NCI-H510A treated with DMSO at 0.1 percent for 48 hours (cell line): ENCODE data around the gene PTPRE.

Source experiments
- DNase-seq: peaks from one replicate; lab custom pipeline; 2025; lab: John Stamatoyannopoulos, UW

Gene PTPRE

DNA sequence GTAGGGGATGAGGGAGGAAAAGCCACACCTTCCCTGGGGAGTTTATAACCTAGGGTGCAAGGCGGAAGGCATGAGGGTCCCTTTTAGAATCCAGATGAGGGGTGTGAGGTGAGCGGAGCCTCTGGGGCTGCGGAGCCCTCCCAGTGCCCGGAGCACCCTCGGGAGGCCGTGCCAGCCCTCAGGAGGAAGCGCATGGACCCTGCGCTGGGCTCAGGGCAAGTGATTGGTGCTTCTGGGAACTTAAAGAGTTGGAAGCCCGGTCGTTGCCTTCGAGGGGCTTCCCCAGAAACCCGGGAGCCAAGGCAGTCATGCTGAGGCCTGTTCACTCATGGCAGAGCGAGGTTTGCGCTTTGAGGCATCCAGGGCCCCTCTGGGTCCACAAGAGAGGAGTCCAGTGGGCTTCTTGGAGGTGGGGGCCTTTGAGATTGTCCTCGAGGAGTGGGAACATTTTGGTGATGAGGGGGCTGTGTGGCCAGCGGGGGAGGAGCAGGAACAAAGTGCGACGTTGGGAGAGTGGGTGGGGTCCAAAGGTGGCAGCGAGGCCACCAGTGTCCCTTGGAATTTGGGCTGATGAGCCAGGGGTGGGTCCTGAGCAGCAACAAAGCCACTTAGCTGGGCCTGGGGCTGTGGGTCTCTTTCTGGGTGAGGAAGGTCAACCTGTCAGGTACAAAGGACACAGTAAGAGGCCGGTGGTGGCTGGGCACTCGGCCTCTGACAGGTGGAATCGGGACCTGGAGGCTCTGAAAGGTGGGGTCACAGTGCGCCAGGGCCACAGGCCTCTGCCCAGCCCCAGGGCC is 139.5 kb downstream of the PTPRE start:
- no peak for DNase-seq

DNA sequence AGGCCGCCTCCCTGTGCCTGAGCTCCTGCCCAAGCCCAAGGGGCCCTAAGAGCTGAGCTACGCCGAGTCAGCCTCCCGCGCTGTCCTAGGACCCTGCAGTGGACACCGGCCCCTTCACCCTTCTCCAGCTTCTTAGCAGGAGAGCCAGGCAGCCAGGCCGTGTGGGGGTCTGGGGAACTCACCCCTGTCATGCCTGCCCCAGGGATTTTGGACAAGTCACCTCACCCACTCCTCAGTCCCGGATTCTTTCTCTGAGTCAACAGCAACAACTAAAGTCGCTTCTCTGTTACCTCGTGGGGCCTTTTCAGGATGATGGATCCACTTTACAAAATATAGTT is 140.0 kb downstream of the PTPRE start:
- no peak for DNase-seq

DNA sequence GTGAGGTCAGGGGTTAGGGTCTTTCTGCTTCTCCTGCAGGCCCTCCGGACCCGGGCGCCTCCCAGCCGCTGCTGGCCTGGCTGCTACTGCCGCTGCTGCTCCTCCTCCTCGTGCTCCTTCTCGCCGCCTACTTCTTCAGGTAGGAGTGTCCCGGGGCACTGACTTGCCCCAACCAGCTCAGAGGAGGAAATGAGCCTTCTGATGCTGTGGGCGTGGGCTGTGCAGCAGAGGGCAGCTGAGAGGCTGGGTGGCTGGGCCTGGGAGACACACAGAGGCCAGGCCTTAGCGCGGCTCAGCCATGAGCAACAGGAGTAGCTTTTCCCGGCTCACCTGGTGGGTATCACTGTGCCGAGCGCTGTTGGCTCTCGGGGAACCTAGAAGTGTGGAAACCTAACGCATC is 140.4 kb downstream of the PTPRE start:
- DNase-seq: no peak

DNA sequence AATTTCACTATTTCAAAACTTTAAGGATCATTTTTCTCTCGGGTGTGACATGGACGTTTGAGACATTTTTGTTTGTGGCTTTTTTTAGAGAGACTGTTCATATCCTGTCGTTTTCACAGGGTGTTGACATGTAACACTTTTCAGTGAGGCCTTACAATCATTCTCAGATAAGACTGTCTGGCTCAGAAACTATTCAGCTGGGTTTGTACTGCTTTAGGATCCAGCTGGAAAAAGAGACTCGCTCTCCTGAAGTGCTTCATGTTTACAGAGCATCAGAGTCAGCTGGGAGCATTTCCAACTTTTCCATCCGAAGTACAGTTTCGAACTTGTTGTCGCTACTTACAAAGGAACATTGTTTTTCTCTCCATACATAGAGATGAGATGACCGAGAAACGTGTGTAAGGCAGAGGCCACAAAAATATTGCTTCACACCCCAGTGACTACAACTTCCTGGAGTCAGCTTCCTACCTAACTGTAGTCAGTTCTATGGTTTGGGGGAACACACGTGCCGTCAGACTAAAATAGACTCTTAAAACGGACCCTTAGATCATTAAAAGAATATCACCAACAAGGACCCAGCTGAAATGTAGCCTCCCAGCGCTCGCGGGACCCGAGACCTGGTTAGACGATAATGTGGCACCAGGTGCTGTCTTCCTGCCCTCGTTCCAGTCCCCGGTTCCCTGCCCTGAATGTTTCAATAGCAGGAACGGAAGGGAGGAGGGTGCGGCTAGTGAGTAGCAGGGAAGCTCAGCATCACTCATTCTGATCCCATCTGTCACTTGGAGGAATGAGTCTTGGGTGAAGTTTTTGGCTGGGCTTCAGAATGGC is 141.3 kb downstream of the PTPRE start:
- no peak for DNase-seq

GRCh38 chr10:128048819-128049210 is 141.9 kb downstream of the PTPRE start:
- no peak for DNase-seq

GRCh38 chr10:128049226-128050120 is 142.6 kb downstream of the PTPRE start:
- DNase-seq: no peak

DNA sequence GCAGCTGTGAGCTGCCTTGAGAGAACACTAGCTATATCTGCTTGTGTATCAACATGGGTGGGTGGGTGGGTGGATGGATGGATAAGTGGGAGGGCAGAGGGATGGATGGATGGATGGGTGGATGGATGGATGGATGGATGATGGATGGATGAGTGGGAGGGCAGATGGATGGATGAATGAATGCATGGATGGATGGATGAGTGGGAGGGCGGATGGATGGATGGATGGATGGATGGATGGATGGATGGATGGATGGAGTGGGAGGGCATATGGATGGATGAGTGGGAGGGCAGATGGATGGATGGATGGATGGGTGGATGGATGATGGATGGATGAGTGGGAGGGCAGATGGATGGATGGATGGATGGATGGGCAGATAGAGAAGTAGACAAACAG is 143.2 kb downstream of the PTPRE start:
- no peak for DNase-seq

DNA sequence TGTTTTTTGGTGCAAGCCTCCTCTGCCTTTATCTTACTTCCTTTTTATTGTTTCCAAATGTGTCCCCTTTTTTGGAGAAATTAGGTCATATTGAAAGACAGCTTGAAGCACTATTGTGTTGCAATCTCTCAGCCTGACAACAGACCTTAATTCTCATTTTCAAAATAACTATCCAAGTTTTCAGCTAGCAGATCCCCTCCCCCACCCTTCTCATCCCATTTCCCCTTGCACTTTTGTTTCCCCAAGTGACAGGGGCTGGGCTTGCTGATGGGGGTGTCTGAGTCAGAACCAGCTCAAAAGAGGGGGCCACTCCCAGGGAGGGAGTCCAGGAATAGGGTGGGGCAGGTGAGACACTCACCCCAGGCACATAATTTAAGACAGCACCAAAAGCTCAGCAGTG is 144.0 kb downstream of the PTPRE start:
- DNase-seq: no peak

- no peak for DNase-seq
Observed at GRCh38 chr10:128051548-128051947, 144.6 kb downstream of the PTPRE start.

GRCh38 chr10:128052696-128053095 is 145.8 kb downstream of the PTPRE start:
- no peak for DNase-seq

- no peak for DNase-seq
Observed at GRCh38 chr10:128053356-128053755, 146.5 kb downstream of the PTPRE start.

DNA sequence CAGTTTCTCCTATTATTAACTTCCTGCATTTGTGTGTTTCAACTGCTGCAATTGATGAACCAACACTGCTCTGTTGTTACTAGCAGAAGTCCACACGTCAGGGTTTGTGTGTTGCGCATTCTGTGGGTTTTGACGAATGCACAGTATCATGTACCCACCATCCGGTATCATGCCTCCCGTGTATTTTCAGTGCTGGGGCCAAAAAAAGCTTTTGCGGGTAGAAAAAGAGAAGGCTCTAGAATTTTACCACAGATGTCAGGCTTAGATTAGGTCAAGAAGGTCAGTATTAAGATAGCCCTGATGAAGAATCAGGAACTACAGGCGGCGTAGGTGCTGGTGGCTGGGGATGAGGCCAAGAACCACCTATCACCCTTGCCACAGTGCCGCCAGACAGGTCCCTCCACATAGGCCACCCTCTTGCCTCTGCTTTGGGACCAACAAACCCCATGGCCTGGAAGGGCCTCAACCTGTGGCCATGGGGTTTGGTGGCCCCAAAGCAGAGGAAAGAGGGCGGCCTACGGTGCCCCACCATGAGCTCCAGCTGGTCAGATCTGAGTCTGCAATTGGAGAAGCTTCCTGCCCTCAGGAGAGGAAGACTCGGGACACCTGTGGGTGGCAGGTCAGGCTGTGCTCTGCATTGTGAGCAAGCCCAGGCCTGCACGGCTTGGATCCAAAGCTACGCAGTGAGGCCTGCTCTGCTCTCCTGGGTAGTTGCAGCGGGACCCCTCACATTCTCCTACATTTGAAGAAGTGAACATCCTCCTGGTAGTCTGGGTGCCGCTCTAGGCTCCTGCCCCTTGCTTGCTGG is 147.5 kb downstream of the PTPRE start:
- no peak for DNase-seq

DNA sequence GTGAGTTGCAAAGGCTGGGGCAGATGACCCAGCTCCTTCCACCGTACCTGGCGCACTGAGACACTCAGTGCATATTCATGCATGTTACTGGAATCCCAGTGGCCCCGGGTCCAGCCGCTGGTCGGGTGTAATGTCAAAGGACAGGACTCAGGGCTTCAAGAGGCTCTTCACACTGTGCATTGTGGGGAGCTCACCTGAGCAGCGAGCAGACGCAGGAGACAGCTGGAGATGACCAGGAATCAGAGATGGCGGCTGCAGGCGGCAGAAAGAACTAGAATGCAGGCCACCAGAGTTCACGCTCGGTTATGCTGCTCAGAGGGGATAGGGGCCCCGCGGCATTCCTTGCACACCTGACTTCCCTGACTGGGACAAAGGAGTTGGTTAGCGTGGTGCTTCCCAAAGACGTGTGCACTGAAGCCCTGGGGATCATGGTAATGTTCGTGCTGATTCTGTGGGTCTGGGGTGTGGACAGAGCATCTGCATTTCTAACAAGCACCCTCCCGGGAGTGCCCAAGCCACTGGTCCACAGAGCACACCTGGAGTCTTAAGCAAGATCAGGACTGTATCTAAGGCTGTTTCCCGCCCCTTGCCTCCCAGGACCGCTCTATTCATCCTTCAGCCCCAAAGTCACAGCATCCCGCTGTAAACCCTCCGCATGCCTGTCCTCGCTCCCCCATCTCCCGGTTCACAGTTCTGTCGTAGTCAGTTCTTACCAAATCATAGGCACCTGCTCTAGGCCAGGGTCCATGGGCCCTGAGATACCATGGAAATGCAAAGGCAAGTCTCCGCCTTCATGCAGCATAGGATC is 148.4 kb downstream of the PTPRE start:
- DNase-seq: no peak

DNA sequence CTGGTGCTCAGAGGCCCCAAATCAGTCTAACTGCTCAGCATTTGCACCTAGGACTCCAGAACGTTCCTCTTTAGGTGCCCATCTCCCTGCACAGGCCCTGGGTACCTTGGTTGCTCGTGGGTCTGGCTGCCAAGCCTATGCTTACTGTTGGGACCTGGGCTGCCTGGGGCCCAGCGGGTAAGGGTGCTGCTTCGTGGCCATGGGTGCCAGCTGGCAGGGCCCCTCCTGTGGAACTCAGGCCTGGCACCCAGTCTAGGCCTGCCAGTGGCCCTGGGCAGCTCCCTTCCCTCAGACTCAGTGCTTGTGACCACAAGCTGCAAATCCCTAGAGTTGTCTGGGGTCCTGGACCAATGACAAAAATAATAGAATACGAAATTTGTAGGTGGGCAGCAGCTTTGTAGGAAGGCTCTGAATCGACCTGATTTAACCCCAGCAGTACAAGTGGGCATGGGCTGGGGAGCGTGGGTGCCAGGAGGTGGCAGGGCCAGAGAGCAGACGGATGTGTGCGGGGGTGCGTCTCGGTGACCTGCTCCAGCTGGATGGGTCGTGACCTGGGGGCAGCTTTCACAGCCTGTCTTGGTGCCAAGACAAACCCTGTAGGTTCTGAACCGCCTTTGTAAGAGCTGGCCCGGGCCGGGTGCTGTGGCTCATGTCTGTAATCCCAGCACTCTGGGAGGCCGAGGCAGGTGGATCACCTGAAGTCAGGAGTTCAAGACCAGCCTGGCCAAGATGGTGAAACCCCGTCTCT is 149.6 kb downstream of the PTPRE start:
- DNase-seq: no peak

- DNase-seq: no peak
Observed at GRCh38 chr10:128058106-128058749, 151.3 kb downstream of the PTPRE start.

DNA sequence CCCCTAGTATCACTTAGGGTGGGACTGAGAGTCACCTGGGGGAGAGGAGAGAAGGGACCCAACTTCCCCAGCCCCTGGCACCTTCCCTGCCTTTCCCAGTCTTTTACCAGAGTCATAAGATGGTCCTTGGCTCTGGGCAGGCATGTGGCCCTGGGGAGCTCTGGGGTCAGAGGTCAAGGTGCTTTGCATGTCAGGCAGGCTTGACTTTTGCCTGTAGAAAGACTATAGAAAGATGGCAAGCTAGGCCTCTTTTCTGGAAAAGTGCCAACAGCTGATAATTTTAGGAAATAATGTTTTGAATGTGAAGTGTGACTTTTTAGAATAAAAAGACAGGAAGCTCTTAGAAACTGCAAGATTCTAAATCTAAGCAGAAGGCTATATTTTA is 151.8 kb downstream of the PTPRE start:
- no peak for DNase-seq

- no peak for DNase-seq
Observed at GRCh38 chr10:128059266-128059981, 152.5 kb downstream of the PTPRE start.

GRCh38 chr10:128059982-128060293 is 153.0 kb downstream of the PTPRE start:
- no peak for DNase-seq
